Activated T-cell treated with anti-CD3 and anti-CD28 coated beads, Interleukin-2, amount 50 U/mL, for 1 hour (primary cell): ENCODE results near the gene CAPRIN1.
A peak's percentile ranks its signal among the peaks of the same experiment; 100 is the strongest.
"Not testable (repeated sequence)": the region's sequence is repeated elsewhere in the genome, so short reads cannot be mapped to it uniquely, and the experiment has no call there.

Experiments used
- DNase-seq: peaks from one replicate; pipeline ENCODE4 v3.0.0-alpha.2; 2020

The CAPRIN1 gene

GRCh38 chr11:34052608-34053160 is 1.2 kb downstream of the CAPRIN1 start:
- DNase-seq = no peak

GRCh38 chr11:34053161-34053686 is 1.7 kb downstream of the CAPRIN1 start:
- peak; percentile 72 for DNase-seq

GRCh38 chr11:34054351-34054750 is 2.8 kb downstream of the CAPRIN1 start:
- DNase-seq = not testable (repeated sequence)

GRCh38 chr11:34055218-34056000 is 3.9 kb downstream of the CAPRIN1 start:
- DNase-seq = no peak

- DNase-seq = no peak
These were observed 5.1 kb downstream of the CAPRIN1 start for GRCh38 chr11:34056672-34057071.

GRCh38 chr11:34063061-34063795 is 11.7 kb downstream of the CAPRIN1 start:
- DNase-seq = no peak

- DNase-seq = no peak
These were observed 12.8 kb downstream of the CAPRIN1 start for GRCh38 chr11:34064291-34064690.

GRCh38 chr11:34065505-34066203 is 14.1 kb downstream of the CAPRIN1 start:
- DNase-seq = no peak

- not testable (repeated sequence) for DNase-seq
These were observed 15.2 kb downstream of the CAPRIN1 start for GRCh38 chr11:34066766-34067165.

GRCh38 chr11:34067383-34068065 is 16.0 kb downstream of the CAPRIN1 start:
- DNase-seq = no peak

GRCh38 chr11:34068111-34068510 is 16.6 kb downstream of the CAPRIN1 start:
- DNase-seq = no peak

GRCh38 chr11:34071306-34071705 is 19.8 kb downstream of the CAPRIN1 start:
- DNase-seq = not testable (repeated sequence)

GRCh38 chr11:34072041-34072440 is 20.5 kb downstream of the CAPRIN1 start:
- no peak for DNase-seq

GRCh38 chr11:34072832-34073231 is 21.3 kb downstream of the CAPRIN1 start:
- DNase-seq = no peak

- DNase-seq = no peak
These were observed 22.9 kb downstream of the CAPRIN1 start for GRCh38 chr11:34074391-34074790.

GRCh38 chr11:34075178-34075820 is 23.8 kb downstream of the CAPRIN1 start:
- no peak for DNase-seq

GRCh38 chr11:34080609-34081008 is 29.1 kb downstream of the CAPRIN1 start:
- DNase-seq = no peak

GRCh38 chr11:34084637-34085036 is 33.1 kb downstream of the CAPRIN1 start:
- DNase-seq = no peak

GRCh38 chr11:34086554-34087283 is 35.2 kb downstream of the CAPRIN1 start:
- DNase-seq = no peak

- DNase-seq = no peak
These were observed 40.3 kb downstream of the CAPRIN1 start for GRCh38 chr11:34091825-34092224.

GRCh38 chr11:34094900-34095299 is 43.4 kb downstream of the CAPRIN1 start:
- not testable (repeated sequence) for DNase-seq
